OCI-LY7 (cell line): ENCODE results near the gene GIPC3.
"Not testable (repeated sequence)": the region's sequence is repeated elsewhere in the genome, so short reads cannot be mapped to it uniquely, and the experiment has no call there.

Source experiments
- CTCF ChIP-seq: fragments of 200-600 bp; sonication (generic); conservative IDR thresholded peaks from 2 replicates; pipeline ENCODE4 v1.5.1; 2014; ENCODE audit warnings: mild to moderate bottlenecking, antibody characterized with exemption, low read length, moderate library complexity, mixed read lengths
- EZH2phosphoT487 ChIP-seq: fragments of 200-600 bp; sonication (generic); IDR thresholded peaks from 2 replicates; pipeline ENCODE4 v1.6.1; 2018; ENCODE audit warnings: low read depth, borderline replicate concordance, mild to moderate bottlenecking, mixed run types, antibody characterized with exemption, low read length, moderate library complexity, mixed read lengths

DNA sequence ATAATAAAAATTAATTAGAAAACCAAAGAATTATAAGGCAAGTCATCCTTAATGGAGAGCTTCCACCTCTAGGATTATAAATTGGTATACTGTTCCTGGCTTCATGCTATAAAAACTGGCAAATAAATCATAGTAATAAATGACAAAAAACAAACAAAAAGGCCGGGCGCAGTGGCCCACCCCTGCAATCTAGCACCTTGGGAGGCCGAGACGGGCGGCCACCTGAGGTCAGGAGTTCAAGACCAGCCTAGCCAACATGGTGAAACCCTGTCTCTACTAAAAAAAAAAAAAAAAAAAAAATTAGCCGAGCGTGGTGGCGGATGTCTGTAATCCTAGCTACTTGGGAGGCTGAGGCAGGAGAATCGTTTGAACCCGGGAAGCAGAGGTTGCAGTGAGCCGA, 15.2 kb upstream of the GIPC3 start:
- not testable (repeated sequence) for TF ChIP-seq CTCF, EZH2phosphoT487
